Ovary (tissue), 3 donors: Measurements from ENCODE around the gene TMEM151B.

Source experiments
- EP300 ChIP-seq: sonication (generic); formaldehyde crosslinking; IDR thresholded peaks from one replicate; pipeline ENCODE4 v1.6.1; 2017; ENCODE audit warnings: antibody characterized with exemption
- TF ChIP-seq, protein P1 (sequence below), 3 donors: fragments of 450-650 bp in 2 of 3; fragments of 200-600 bp in 1 of 3; IDR thresholded peaks; one replicate each; pipeline versions ENCODE4 v1.5.1 to v1.8.0; 2016 to 2022; ENCODE audit warnings: antibody characterized with exemption in 3 of 3, mild to moderate bottlenecking in 1 of 3
- donor health status: DM: no; HTN: no; CAD: no.

DNA sequence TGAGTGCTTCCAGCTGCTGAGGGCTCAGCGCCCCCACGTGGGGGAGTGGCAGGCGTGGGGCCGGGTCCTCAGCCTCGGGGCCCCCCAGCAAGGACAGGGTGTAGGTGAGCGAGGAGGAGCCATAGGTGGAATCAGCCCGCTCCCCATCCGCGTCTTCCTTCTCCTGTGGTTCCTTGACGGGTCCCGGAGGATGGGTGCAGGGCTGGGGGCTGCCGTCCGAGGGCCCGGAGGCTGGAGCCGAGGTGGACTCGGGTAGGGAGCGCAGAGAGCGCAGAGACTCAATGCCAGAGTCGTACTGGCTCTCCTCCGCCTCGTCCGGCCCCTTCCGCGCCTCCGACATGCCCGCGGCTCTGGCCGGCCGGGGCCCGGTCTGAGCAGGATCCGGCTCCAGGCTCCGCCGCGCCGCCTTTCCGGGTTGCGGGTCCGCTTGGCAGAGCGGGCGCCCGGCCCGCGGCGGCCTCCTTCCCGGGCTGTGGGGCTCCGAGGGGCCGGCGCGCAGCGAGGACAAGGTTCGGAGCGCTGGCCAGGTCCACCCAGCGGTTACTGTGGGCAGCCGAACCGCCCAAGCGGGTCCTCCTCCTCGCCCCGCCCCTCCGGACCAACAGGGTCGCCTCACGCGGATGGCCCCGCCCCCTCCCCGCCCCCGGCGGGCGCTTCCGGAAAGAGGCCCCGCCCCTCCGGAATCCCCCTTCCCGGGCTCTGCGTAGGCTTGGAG lies 5.1 kb upstream of the TMEM151B start, which contains the start of gene NFKBIE:
- TF ChIP-seq, protein P1, sequence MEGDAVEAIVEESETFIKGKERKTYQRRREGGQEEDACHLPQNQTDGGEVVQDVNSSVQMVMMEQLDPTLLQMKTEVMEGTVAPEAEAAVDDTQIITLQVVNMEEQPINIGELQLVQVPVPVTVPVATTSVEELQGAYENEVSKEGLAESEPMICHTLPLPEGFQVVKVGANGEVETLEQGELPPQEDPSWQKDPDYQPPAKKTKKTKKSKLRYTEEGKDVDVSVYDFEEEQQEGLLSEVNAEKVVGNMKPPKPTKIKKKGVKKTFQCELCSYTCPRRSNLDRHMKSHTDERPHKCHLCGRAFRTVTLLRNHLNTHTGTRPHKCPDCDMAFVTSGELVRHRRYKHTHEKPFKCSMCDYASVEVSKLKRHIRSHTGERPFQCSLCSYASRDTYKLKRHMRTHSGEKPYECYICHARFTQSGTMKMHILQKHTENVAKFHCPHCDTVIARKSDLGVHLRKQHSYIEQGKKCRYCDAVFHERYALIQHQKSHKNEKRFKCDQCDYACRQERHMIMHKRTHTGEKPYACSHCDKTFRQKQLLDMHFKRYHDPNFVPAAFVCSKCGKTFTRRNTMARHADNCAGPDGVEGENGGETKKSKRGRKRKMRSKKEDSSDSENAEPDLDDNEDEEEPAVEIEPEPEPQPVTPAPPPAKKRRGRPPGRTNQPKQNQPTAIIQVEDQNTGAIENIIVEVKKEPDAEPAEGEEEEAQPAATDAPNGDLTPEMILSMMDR (IDR thresholded peaks at IDR 0.05) = peak in 1 of 3 donors; percentile 48
- no peak for TF ChIP-seq EP300
